ENCODE results near the gene CERS6. TPM values are rescaled to one million over a fixed set of nuclear protein-coding genes. Genes with fewer than 3 reads are reported as not detected.

The CERS6 gene
- total RNA-seq, 1 donor from 2014 or later: 11.3 TPM

- ATAC-seq: no peak
- no peak for DNase-seq (ENCODE audit: low spot score)
Measured at GRCh38 chr2:168594778-168595177, 138.7 kb downstream of the CERS6 start.

GRCh38 chr2:168596881-168597655 lies 141.0 kb downstream of the CERS6 start:
- ATAC-seq (no peak), DNase-seq (ENCODE audit: low spot score) (no peak)

DNA sequence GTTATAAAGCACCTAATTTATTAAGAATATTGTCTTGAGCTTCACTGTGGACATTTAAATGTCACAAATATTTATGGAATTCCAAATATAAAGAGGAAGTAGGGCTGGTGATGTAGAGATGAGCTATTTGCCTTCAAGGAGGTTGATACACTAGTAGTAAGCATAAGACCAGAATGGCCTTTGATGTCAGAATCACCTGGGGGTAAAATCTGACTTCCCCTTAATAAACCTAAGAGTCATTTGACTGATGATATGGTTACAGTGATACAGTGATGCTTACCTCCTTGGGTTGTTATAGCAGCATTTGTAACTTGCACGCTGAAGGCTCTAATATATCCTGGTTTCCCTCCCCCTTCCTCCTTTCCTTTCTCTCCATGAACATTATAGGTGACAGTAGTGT lies 143.7 kb downstream of the CERS6 start:
- DNase-seq (ENCODE audit: low spot score) (no peak), ATAC-seq (no peak)

GRCh38 chr2:168600949-168601348 lies 144.9 kb downstream of the CERS6 start:
- DNase-seq (ENCODE audit: low spot score) (no peak), ATAC-seq (no peak)

GRCh38 chr2:168601741-168602140 lies 145.7 kb downstream of the CERS6 start:
- no peak for ATAC-seq
- no peak for DNase-seq (ENCODE audit: low spot score)

GRCh38 chr2:168602379-168602778 lies 146.3 kb downstream of the CERS6 start:
- no peak for ATAC-seq
- DNase-seq (ENCODE audit: low spot score): no peak

DNA sequence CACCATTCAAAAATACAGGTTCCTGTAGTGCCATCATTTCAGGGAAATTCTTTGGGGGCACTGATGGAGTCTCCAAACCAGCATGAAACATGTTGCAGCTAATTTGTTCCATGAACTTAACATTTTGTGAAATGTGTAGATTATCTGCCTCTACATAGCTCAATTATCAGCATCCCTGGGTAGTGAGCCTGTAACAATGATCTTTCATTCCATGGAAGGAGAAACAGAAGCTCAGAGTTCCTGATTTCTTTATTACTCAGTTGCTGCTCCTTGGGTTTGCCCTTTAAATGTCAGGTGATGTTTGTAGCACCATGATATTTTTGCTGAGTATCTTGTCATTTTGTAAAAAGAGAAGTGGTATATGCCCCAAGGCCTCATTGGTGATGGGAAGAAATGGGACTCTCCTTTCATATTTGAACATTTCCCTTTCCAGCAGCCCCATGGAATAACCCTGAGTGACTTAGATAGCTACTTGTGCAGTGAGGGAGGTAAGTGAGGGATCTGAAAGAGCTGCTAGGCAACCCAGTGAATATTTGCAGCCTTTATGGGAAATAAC lies 146.9 kb downstream of the CERS6 start:
- ATAC-seq (no peak), DNase-seq (ENCODE audit: low spot score) (no peak)

- no peak for DNase-seq (ENCODE audit: low spot score)
- no peak for ATAC-seq
Measured at GRCh38 chr2:168603439-168603961, 147.4 kb downstream of the CERS6 start.

DNA sequence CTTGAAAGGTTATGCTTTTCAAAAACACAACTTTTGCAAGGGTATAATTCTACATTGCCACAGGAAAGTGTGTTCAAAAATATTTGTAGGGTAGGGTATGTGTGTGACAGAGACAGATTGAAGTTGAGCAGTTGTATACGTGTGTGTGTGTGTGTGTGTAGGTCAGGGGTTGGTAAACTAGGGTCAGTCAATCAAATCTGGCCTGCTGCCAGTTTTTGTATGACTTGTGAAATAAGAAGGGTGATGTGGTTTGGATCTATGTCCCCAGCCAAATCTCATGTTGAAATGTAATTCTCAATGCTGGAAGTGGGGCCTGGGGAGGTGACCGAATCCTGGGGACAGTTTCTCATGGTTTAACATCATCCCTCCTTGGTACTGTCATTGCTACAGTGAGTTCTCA lies 148.2 kb downstream of the CERS6 start:
- ATAC-seq: peak; percentile 40
- no peak for DNase-seq (ENCODE audit: low spot score)

DNA sequence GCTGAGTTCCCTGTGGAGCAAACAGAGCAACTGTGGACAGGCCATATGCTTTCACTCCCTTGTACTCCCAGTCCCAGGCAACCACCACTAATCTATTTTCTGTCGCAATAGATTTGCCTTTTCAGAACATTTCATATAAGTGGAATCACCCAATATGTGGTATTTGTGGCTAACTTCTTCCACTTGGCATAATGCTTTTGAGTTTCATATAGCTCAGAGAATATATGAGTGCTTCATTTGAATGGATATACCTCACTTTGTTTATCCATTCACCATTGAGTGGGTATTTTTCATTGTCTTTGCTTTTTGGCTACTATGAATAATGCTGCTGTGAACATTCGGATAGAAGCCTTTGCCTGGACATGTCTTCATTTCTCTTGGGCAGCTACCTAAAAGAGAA lies 151.9 kb downstream of the CERS6 start:
- DNase-seq (ENCODE audit: low spot score) (no peak), ATAC-seq (no peak)

DNA sequence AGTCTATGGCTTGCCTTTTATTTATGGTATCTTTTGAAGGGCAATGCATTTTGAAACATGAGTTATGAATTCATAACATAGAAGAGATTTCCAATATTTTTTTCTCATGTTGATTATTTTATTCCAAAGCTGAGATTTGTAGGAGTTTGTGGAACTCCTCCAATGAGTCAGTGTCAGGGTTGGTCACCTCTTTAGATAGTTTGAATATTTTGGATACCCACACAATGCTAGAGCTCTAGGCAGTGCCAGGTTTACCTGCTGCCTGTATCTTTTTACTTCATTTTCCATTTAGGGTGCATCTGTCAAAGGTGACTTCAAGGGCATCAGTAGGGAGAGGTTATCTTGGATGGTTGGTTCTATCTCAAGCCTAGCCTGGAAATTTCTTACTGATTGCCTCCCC lies 152.7 kb downstream of the CERS6 start:
- DNase-seq (ENCODE audit: low spot score) (no peak), ATAC-seq (no peak)

DNA sequence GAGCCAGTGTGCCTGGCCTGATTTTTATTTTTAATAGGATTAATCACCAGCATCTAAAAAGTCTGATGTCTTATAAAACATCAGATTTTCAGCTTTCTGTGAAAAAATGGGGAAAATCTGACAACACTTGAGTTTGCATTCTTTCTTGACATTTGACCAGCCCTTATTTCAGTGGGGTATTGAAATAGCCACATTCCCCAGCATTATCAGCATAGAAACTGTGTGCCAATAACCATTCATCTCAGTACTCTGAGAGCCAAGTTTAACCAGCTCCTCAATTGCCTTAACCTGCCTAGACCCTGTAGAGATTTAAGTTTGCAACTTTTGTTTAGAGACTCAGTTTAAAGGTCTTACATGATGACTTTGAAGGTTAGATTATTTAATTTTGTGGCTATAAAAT lies 155.0 kb downstream of the CERS6 start:
- DNase-seq (ENCODE audit: low spot score) (no peak), ATAC-seq (no peak)

- ATAC-seq (no peak), DNase-seq (ENCODE audit: low spot score) (no peak)
Measured at GRCh38 chr2:168611896-168612650, 156.0 kb downstream of the CERS6 start.

DNA sequence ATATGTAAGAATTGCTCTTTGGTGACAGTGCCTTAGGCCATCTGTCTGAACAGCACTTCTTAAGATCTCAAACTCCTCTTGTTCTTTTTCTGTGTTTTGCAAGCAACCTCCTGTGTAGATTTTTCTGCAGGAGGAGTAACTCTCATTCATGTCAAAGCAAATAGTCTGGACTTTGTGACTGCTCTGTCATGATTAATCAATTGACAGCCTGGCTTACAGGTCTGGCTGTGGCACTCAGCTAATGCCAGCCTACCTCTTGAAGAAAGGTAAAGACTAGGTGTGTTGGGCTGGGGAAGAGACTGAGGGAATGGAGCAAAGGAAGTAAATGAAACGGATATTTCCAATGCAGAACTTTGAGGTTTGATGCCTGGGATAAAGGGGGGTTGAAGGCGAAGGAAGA lies 156.6 kb downstream of the CERS6 start:
- ATAC-seq: peak; percentile 69

DNA sequence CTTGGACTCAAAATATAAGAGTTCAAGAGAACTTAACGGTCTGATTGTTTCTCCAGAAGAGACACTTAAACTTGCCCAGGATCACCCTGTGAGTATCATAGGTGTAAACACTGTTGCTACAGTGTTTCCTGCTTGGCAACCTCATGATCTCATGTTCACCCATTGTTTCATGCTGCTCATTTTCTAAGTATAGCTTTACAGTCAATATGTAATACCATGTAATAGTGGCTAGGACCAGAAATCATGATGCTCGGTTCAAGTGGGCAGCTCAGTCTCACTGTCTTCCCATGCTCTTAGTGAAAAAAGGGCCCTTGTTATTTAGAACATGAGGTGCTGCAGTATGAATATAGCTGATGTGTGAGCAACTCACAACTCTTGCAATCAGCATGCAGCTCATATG lies 157.5 kb downstream of the CERS6 start:
- DNase-seq (ENCODE audit: low spot score) (no peak), ATAC-seq (no peak)

More for the DNA sequence above, 156.6 kb downstream of the CERS6 start:
- no peak for DNase-seq (ENCODE audit: low spot score)

DNA sequence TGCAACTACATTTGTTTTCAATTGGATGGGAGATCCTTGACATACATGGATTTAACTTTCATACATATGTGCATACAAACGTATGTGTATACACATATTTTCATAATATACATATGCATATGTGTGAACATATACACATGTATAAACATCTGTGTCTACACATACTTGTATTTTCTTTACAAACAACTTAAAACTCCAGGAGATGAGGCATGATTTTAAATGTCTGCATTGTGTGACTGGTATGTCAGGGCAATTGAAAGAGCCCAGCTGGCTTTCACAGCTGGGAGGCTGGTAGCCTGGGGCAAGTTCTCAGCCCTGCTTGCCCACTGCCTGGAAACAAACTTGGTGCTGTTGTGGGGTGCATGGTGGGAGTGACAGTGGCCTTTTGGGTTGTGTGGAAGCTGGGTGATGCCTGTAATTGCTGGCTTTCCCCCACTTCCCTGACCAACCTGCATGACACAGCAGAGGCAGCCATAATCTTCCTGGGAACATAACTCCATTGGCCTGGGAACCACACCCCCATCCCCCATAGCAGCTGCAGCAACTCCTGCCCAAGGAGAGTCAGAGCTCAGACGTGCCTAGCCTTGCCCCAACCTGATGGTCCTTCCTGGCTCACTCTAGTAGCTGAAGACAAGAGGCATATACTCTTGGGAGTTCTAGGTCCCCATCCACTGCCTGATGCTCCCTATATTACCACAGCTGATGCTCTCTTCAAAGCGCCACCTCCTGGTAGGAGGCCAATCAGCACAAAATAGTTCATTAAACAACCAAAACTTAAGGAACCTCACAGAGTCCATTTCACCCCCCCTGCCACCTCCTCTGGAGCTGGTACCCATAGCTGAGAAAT lies 158.3 kb downstream of the CERS6 start:
- no peak for DNase-seq (ENCODE audit: low spot score)
- ATAC-seq: no peak

GRCh38 chr2:168620554-168620953 lies 164.5 kb downstream of the CERS6 start:
- ATAC-seq (no peak), DNase-seq (ENCODE audit: low spot score) (no peak)

- peak; percentile 60 for ATAC-seq
- no peak for DNase-seq (ENCODE audit: low spot score)
Measured at GRCh38 chr2:168622559-168622958, 166.5 kb downstream of the CERS6 start.

GRCh38 chr2:168624028-168624427 lies 168.0 kb downstream of the CERS6 start:
- no peak for ATAC-seq
- no peak for DNase-seq (ENCODE audit: low spot score)

- DNase-seq (ENCODE audit: low spot score) (no peak), ATAC-seq (no peak)
Measured at GRCh38 chr2:168626096-168626495, 170.0 kb downstream of the CERS6 start.

GRCh38 chr2:168626647-168627046 lies 170.6 kb downstream of the CERS6 start:
- no peak for ATAC-seq
- DNase-seq (ENCODE audit: low spot score): no peak
